ENCODE measurements around the gene DAB2IP.

DNA sequence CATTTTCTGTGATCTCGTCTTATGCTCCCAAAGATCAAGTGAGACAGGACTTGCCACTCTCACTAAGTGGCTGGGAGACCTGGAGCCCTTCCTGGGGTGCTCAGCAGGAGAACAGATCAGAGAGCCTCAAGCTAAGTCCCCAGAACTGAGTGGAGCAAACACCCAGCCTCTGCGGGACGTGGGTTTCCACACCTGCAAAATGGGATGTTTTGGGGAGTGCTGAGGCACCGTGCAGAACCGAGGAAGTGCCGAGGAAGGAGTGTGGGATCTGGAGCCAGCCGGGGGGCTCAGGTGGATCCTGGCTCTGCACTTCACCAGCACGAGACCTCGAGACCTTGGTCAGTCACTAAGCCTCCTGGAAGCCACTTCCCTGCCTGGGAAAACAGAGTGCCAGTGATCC is 166.0 kb downstream of the DAB2IP start:
- TF ChIP-seq TARDBP (IDR thresholded peaks at IDR 0.05), result no peak
- no peak for TF ChIP-seq HDGF (IDR thresholded peaks at IDR 0.05; ENCODE audit: borderline replicate concordance)
- TF ChIP-seq SP1 (IDR thresholded peaks at IDR 0.05), result no peak
- no peak for TF ChIP-seq LEF1 (IDR thresholded peaks at IDR 0.05; ENCODE audit: borderline replicate concordance)
- no peak for TF ChIP-seq FOXM1 (IDR thresholded peaks at IDR 0.05; ENCODE audit: borderline replicate concordance)
- TF ChIP-seq FOXK2 (IDR thresholded peaks at IDR 0.05), result no peak
- no peak for TF ChIP-seq ARNT (IDR thresholded peaks at IDR 0.05)
- no peak for TF ChIP-seq BHLHE40 (IDR thresholded peaks at IDR 0.05; ENCODE audit: borderline replicate concordance)
- no peak for TF ChIP-seq ZNF384 (IDR thresholded peaks at IDR 0.05)
- TF ChIP-seq ELF4 (IDR thresholded peaks at IDR 0.05), result no peak
- TF ChIP-seq SUZ12 (IDR thresholded peaks at IDR 0.05), result no peak
- no peak for TF ChIP-seq FOXA1 (IDR thresholded peaks at IDR 0.05)
- no peak for TF ChIP-seq CTBP1 (IDR thresholded peaks at IDR 0.05; ENCODE audit: borderline replicate concordance)
